ENCODE data around the gene DLG2. TPM values are rescaled to one million over a fixed set of nuclear protein-coding genes. Genes with fewer than 3 reads are reported as not detected.

The DLG2 gene
- total RNA-seq, 2 experiments from 2014 or later: 6.9 to 8.2 TPM

DNA sequence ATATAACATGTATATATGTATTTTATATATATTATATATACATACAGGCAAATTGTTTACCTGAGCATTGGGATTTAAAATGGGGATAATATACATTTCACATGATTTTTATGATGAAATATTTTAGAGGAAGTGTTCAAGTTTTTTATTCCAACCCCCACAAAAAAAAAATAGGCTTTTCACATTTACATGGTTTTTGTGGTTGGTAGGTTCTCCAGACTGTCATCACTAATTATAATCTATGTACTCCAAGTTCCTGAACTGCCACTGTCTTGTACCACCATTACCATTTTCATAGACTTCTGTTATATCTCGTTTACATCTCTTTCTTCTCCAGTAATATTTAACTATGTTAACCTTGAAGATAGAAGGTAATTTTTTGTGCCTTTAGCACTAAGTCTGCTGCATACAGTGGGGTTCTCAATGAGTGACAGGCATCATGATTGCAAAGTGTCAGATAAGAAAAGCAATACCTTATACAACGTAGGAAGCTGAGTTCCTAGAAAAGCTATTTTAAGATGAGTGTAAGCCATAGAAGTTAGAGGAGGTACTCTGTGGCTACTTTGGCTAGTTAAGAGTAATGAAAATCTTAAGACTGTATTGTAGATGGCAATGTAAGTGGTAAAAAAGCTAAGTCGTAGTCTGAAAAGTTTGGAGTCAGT lies 25.8 kb upstream of the DLG2 start:
- intact Hi-C loops (cut with micrococcal nuclease; ENCODE audit: unreplicated experiment): no loop called here
- peaks cover 51% of the 10 kb centered on the region for H3K79me2 ChIP-seq (ENCODE audit: insufficient read depth, low read depth, low read length)
- no peak overlapping the region for H2AFZ ChIP-seq (ENCODE audit: low read length)
- no peak for DNase-seq (ENCODE audit: low spot score)
- BruUV-seq (replicated peaks): no TSS peak
- H3K4me1 ChIP-seq (ENCODE audit: insufficient read depth, low read length, poor library complexity, severe bottlenecking): peaks cover 16% of the 10 kb centered on the region
- no peak overlapping the region for H3K27ac ChIP-seq (ENCODE audit: low read depth, low read length, poor library complexity, severe bottlenecking)
- no peaks in the 10 kb centered on the region for H3K9me3 ChIP-seq (ENCODE audit: low read length)
- TF ChIP-seq, protein P1, sequence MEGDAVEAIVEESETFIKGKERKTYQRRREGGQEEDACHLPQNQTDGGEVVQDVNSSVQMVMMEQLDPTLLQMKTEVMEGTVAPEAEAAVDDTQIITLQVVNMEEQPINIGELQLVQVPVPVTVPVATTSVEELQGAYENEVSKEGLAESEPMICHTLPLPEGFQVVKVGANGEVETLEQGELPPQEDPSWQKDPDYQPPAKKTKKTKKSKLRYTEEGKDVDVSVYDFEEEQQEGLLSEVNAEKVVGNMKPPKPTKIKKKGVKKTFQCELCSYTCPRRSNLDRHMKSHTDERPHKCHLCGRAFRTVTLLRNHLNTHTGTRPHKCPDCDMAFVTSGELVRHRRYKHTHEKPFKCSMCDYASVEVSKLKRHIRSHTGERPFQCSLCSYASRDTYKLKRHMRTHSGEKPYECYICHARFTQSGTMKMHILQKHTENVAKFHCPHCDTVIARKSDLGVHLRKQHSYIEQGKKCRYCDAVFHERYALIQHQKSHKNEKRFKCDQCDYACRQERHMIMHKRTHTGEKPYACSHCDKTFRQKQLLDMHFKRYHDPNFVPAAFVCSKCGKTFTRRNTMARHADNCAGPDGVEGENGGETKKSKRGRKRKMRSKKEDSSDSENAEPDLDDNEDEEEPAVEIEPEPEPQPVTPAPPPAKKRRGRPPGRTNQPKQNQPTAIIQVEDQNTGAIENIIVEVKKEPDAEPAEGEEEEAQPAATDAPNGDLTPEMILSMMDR (conservative IDR thresholded peaks at IDR 0.05; ENCODE audit: low read length): no peak
- ChIA-PET POLR2A (no interaction called here), CTCF (ENCODE audit: unreplicated experiment) (no interaction called here)
- H3K9me2 ChIP-seq (ENCODE audit: insufficient read depth, low read length): no peaks in the 10 kb centered on the region
- H4K20me1 ChIP-seq (ENCODE audit: insufficient read depth, low read length): peaks cover 25% of the 10 kb centered on the region
- no peak overlapping the region for H3K4me2 ChIP-seq (ENCODE audit: low read length)
- H3K36me3 ChIP-seq (ENCODE audit: insufficient read depth, low read length): peaks cover 64% of the 10 kb centered on the region
- H3K4me3 ChIP-seq (ENCODE audit: low read depth, low read length, poor library complexity, severe bottlenecking): no peak overlapping the region

DNA sequence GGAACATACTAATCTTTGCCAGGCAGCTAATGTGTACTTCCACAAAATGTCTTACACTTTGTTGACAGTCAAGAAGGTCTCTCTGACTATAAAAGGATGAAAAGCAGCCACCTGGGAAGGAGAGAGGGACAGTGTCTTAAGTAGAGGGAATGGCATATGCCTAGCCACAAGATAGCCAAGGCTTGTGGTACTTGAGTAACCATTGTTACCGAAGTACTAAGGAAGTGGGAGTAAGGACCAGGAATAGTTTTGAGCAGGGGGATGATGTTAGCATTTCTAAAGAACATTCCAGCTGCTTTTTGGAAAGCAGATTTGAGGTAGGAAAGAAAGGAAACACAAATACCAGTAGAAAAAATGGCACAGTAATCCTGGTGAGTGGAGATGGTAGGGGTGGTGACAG lies 24.0 kb upstream of the DLG2 start:
- DNase-seq (ENCODE audit: low spot score): no peak
- ChIA-PET POLR2A (interaction anchor here (0.7 to 7.4 kb wide), 3 partner anchors 8 to 27 kb away, joined by 3 to 94 read pairs (median 3); no protein-coding TSS in a partner anchor), CTCF (ENCODE audit: unreplicated experiment) (no interaction called here)
- Histone ChIP-seq H2AFZ (ENCODE audit: low read length) (no peak overlapping the region), H3K4me2 (ENCODE audit: low read length) (no peak overlapping the region), H3K27ac (ENCODE audit: low read depth, low read length, poor library complexity, severe bottlenecking) (no peak overlapping the region), H3K9me3 (ENCODE audit: low read length) (no peaks in the 10 kb centered on the region), H3K36me3 (ENCODE audit: insufficient read depth, low read length) (peaks cover 46% of the 10 kb centered on the region), H3K4me3 (ENCODE audit: low read depth, low read length, poor library complexity, severe bottlenecking) (no peak overlapping the region), H3K79me2 (ENCODE audit: insufficient read depth, low read depth, low read length) (peaks cover 42% of the 10 kb centered on the region; the same call in 1 of the 2 replicates), H3K9me2 (ENCODE audit: insufficient read depth, low read length) (no peaks in the 10 kb centered on the region), H4K20me1 (ENCODE audit: insufficient read depth, low read length) (peaks cover 15% of the 10 kb centered on the region; the same call in 1 of the 2 replicates), H3K4me1 (ENCODE audit: insufficient read depth, low read length, poor library complexity, severe bottlenecking) (peaks cover 23% of the 10 kb centered on the region)
- TF ChIP-seq, protein P1 (conservative IDR thresholded peaks at IDR 0.05; ENCODE audit: low read length): no peak
- no peak for TF ChIP-seq EZH2phosphoT487 (IDR thresholded peaks at IDR 0.05; ENCODE audit: borderline replicate concordance, low read depth, low read length)
- BruUV-seq (replicated peaks): no TSS peak
- intact Hi-C loops (cut with micrococcal nuclease; ENCODE audit: unreplicated experiment): no loop called here
